BLaER1 (cell line): ENCODE measurements around the gene FBXL4.

ENCODE experiments used
- H3K27ac ChIP-seq: shearing (Covaris generic); formaldehyde crosslinking; 2 replicates; pipeline ENCODE4 v1.8.1; 2022
- H3K27me3 ChIP-seq: shearing (Covaris generic); formaldehyde crosslinking; 2 replicates; pipeline ENCODE4 v1.8.1; 2022
- H3K36me3 ChIP-seq: shearing (Covaris generic); formaldehyde crosslinking; 2 replicates; pipeline ENCODE4 v1.8.1; 2022
- H3K4me1 ChIP-seq: shearing (Covaris generic); formaldehyde crosslinking; 2 replicates; pipeline ENCODE4 v1.8.1; 2022
- H3K4me2 ChIP-seq: shearing (Covaris generic); formaldehyde crosslinking; 2 replicates; pipeline ENCODE4 v1.8.1; 2022
- H3K4me3 ChIP-seq: shearing (Covaris generic); formaldehyde crosslinking; 2 replicates; pipeline ENCODE4 v1.8.1; 2022
- H3K9ac ChIP-seq: shearing (Covaris generic); formaldehyde crosslinking; 2 replicates; pipeline ENCODE4 v1.8.1; 2022
- H3K9me3 ChIP-seq: shearing (Covaris generic); formaldehyde crosslinking; 2 replicates; pipeline ENCODE4 v1.8.1; 2022
- H4K20me1 ChIP-seq: shearing (Covaris generic); formaldehyde crosslinking; 2 replicates; pipeline ENCODE4 v1.8.1; 2022
- Cebpa-rat ChIP-seq: shearing (Covaris generic); IDR thresholded peaks from 2 replicates; pipeline ENCODE4 v1.8.1; 2022

FBXL4 gene

GRCh38 chr6:98946879-98947410 is 801 bp downstream of the FBXL4 start:
- no peaks in the 10 kb centered on the region for H3K27me3 ChIP-seq
- peak overlapping the region; percentile 87 for H3K4me3 ChIP-seq
- no peak for TF ChIP-seq Cebpa-rat
- peak overlapping the region; percentile 81 for H3K4me2 ChIP-seq
- peaks cover 24% of the 10 kb centered on the region for H3K4me1 ChIP-seq
- H3K9me3 ChIP-seq = peaks cover 11% of the 10 kb centered on the region
- peaks cover 21% of the 10 kb centered on the region for H4K20me1 ChIP-seq
- H3K9ac ChIP-seq = peak overlapping the region; percentile 93
- peak overlapping the region; percentile 90 for H3K27ac ChIP-seq
- peaks cover 6% of the 10 kb centered on the region for H3K36me3 ChIP-seq

DNA sequence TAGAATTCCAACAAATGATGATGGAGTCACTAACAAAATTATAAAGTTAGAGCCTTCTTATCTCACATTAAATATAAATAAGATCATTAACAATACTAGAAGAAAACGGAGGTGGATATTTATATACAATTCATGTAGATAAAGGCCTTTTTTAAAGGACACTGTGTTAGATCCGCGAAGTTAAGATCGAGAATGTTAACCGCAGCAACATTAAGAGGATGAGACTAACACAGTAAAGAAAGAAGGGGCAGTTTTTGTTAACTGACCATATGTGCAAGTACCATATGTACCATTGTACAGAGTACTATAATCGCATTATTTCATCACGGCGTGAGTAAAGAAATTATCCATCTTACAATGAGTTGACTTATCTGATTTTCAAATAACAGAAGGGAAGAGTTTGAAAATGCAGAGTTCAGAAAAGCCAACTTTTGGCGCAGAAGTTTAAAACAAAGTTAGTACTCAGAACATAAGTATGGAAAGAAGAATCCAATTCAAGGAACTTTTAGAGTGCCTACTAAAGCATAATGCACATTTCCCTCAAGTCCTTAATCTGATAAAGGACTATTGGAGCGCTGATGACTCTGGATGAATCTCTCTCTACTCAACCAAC is 1.4 kb downstream of the FBXL4 start:
- no peaks in the 10 kb centered on the region for H3K27me3 ChIP-seq
- H4K20me1 ChIP-seq = peaks cover 21% of the 10 kb centered on the region
- H3K36me3 ChIP-seq = peaks cover 8% of the 10 kb centered on the region
- peak overlapping the region; percentile 90 for H3K27ac ChIP-seq
- no peak for TF ChIP-seq Cebpa-rat
- H3K9ac ChIP-seq = peak overlapping the region; percentile 93
- H3K4me3 ChIP-seq = peak overlapping the region; percentile 87
- H3K9me3 ChIP-seq = peaks cover 13% of the 10 kb centered on the region
- peaks cover 24% of the 10 kb centered on the region for H3K4me1 ChIP-seq
- H3K4me2 ChIP-seq = peak overlapping the region; percentile 81

DNA sequence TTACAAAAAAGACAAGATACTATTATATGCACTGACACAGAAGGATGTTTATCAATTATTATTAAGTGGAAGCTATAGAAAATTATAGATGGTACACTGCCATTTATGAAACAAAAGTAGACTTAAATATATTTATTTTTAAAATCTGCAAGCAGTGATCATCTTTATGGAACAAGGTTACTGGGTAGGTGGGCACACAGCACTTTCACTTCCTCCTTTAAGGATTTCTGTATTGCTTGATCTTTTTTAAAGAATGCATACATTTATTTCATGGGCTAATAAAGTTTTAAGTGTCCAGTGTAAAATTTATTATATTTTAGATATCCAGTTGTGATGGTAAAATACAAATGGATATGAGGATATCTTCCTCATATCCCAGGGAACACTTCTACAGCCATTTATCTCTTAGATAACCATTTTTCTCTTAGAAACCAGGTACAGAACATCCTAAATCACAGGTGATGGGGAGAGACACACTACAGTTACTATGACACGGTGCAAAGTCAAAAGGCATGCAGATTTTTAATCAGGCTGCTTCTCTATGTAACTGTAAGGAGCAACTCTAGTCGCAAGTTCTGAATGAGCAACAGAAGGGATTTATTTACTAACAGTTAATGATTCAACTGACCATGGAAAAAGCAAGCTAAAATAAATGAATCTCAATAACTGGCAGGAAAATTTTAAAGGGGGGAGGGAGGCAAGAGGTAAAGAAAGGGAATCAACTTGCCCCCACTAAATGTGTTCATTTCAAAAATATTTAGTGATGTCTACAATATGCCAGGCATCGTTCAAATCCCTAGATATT is 2.2 kb downstream of the FBXL4 start:
- peaks cover 11% of the 10 kb centered on the region for H3K36me3 ChIP-seq
- peaks cover 21% of the 10 kb centered on the region for H4K20me1 ChIP-seq
- peaks cover 22% of the 10 kb centered on the region for H3K9me3 ChIP-seq
- H3K4me3 ChIP-seq = 0 out of 2 replicates have a peak overlapping the region, but pooled peaks have one; percentile 87
- no peak for TF ChIP-seq Cebpa-rat
- H3K27ac ChIP-seq = no peak overlapping the region
- H3K9ac ChIP-seq = no peak overlapping the region
- H3K4me1 ChIP-seq = peaks cover 24% of the 10 kb centered on the region
- H3K27me3 ChIP-seq = no peaks in the 10 kb centered on the region
- peak overlapping the region; percentile 81 for H3K4me2 ChIP-seq

DNA sequence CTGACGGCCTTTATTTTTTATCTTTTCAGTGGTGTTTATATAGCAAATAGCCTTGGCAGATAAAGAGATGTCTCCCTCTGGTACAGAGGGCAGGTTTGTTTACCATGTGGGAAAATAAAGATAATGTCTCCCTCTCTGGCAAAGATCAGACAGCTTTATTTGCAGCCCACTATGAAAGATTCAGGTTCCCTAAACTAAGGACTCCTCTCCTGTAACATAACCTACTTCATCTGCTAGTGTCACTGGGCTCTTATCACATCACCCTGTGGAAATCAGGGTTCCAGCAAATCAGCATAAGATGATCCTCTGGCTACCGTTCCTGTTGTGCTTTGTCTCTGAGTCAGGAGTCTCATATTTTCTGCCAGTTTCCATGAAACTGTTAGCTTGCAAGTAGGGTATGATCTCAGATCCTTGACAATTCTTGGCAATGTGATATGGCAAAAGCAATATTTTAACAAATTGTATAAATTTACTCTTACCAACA is 3.1 kb downstream of the FBXL4 start:
- no peaks in the 10 kb centered on the region for H3K27me3 ChIP-seq
- H3K27ac ChIP-seq = no peak overlapping the region
- peaks cover 24% of the 10 kb centered on the region for H3K4me1 ChIP-seq
- peak overlapping the region; percentile 81 for H3K4me2 ChIP-seq
- H3K36me3 ChIP-seq = peaks cover 17% of the 10 kb centered on the region
- H3K9me3 ChIP-seq = peaks cover 30% of the 10 kb centered on the region
- H4K20me1 ChIP-seq = peaks cover 21% of the 10 kb centered on the region
- no peak for TF ChIP-seq Cebpa-rat
- H3K9ac ChIP-seq = no peak overlapping the region
- H3K4me3 ChIP-seq = no peak overlapping the region

- Histone ChIP-seq H3K9me3 (peaks cover 35% of the 10 kb centered on the region), H3K27me3 (no peaks in the 10 kb centered on the region), H3K4me1 (peaks cover 24% of the 10 kb centered on the region), H3K9ac (no peak overlapping the region), H3K36me3 (peaks cover 22% of the 10 kb centered on the region), H3K27ac (no peak overlapping the region), H4K20me1 (peaks cover 21% of the 10 kb centered on the region), H3K4me3 (no peak overlapping the region), H3K4me2 (no peak overlapping the region)
- TF ChIP-seq Cebpa-rat = no peak
These were observed 3.6 kb downstream of the FBXL4 start for GRCh38 chr6:98944168-98944567.

DNA sequence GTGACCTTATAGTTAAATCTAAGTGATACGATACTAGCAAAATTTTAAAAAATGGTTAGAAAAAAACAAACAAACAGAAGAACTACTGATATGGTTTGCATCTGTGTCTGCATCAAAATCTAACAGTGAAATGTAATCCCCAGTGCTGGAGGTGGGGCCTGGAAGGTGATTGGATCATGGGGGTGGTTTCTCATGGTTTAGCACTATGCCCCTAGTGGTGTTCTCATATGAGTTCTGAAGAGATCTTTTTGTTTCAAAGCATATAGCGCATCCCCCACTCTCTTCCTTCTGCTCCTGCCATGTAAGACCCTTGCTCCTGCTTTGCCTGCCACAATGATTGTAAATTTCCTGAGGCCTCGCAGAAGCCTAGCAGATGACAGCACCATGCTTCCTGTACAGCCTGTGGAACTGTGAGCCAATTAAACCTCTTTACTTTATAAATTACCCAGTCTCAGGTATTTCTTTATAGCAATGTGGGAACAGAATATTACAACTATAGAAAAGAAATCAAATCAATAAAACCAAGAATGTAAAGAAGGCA is 5.4 kb downstream of the FBXL4 start:
- H4K20me1 ChIP-seq = peaks cover 21% of the 10 kb centered on the region
- H3K27ac ChIP-seq = no peak overlapping the region
- peaks cover 34% of the 10 kb centered on the region for H3K36me3 ChIP-seq
- H3K4me1 ChIP-seq = peaks cover 24% of the 10 kb centered on the region
- TF ChIP-seq Cebpa-rat = no peak
- H3K27me3 ChIP-seq = no peaks in the 10 kb centered on the region
- H3K9me3 ChIP-seq = peaks cover 53% of the 10 kb centered on the region
- H3K4me3 ChIP-seq = no peak overlapping the region
- no peak overlapping the region for H3K4me2 ChIP-seq
- no peak overlapping the region for H3K9ac ChIP-seq

DNA sequence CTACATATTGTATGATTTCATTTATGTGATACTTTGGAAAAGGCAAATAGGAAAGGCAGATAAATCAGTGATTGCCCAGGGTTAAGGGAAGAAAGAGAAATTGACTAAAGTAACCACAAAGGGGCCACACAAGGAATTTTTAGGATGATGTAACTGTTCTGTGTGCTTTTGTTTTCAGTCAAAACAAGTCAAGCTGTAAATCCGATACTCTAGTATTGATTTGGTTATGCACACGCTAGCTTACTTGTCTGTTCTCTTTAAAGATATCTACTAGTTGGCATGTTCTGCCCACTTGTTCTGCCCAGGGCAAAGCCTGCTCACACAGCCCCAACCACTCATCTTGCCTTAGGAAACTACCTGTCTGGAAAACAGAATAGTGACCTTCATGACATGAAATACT is 6.4 kb downstream of the FBXL4 start:
- Histone ChIP-seq H3K9me3 (peaks cover 60% of the 10 kb centered on the region), H3K4me1 (peaks cover 19% of the 10 kb centered on the region), H3K4me2 (no peak overlapping the region), H3K27me3 (no peaks in the 10 kb centered on the region), H3K27ac (no peak overlapping the region), H3K4me3 (no peak overlapping the region), H3K9ac (no peak overlapping the region), H4K20me1 (peaks cover 20% of the 10 kb centered on the region), H3K36me3 (peaks cover 40% of the 10 kb centered on the region)
- no peak for TF ChIP-seq Cebpa-rat

DNA sequence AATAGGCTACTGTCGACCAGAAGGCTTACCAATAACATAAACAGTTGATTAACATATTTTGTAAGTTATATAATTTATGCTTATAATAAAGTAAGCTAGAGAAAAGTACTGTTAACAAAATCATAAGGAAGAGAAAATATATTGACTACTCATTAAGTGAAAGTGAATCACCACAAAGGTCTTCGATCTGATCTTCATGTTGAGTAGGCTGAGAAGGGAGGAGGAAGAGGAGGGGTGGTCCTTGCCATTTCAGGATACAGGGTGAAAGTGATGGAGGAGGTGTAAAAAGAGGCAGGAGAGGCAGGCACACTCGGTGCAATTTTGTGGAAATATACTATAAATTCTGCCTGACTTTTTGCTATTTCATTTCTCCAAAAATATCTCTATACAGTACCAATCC is 10.4 kb downstream of the FBXL4 start:
- Histone ChIP-seq H3K9me3 (peaks cover 65% of the 10 kb centered on the region), H4K20me1 (no peaks in the 10 kb centered on the region; the same call in 1 of the 2 replicates), H3K27me3 (no peaks in the 10 kb centered on the region), H3K4me3 (no peak overlapping the region), H3K36me3 (peaks cover 43% of the 10 kb centered on the region), H3K9ac (no peak overlapping the region), H3K4me2 (no peak overlapping the region), H3K27ac (no peak overlapping the region), H3K4me1 (peaks cover 17% of the 10 kb centered on the region)
- TF ChIP-seq Cebpa-rat = no peak

- peak overlapping the region; percentile 31; the same call in 1 of the 2 replicates for H3K9ac ChIP-seq
- peaks cover 25% of the 10 kb centered on the region; the same call in 1 of the 2 replicates for H3K36me3 ChIP-seq
- TF ChIP-seq Cebpa-rat = no peak
- H3K4me2 ChIP-seq = peak overlapping the region; percentile 72
- H3K4me1 ChIP-seq = peaks cover 66% of the 10 kb centered on the region
- H3K9me3 ChIP-seq = peaks cover 24% of the 10 kb centered on the region
- H4K20me1 ChIP-seq = no peaks in the 10 kb centered on the region; the same call in 1 of the 2 replicates
- H3K4me3 ChIP-seq = peak overlapping the region; percentile 29; the same call in 1 of the 2 replicates
- H3K27ac ChIP-seq = peak overlapping the region; percentile 53
- no peaks in the 10 kb centered on the region for H3K27me3 ChIP-seq
These were observed 15.4 kb downstream of the FBXL4 start for GRCh38 chr6:98932381-98932780.
